NT2/D1 (cell line): Measurements from ENCODE around the gene CYFIP2.

Experiments
- DNase-seq: peaks from one replicate; pipeline ENCODE4 v3.0.0-alpha.2; 2011; ENCODE audit warnings: low read depth, low spot score
- H3K27me3 ChIP-seq: 2 replicates; pipeline ENCODE4 v1.6.0; 2011; ENCODE audit warnings: mild to moderate bottlenecking; ENCODE audit not compliant: insufficient read length, insufficient read depth
- H3K36me3 ChIP-seq: 2 replicates; pipeline ENCODE4 v1.6.1; 2011; ENCODE audit warnings: mild to moderate bottlenecking, low read length, mixed read lengths; ENCODE audit not compliant: insufficient read depth, insufficient read length
- H3K4me1 ChIP-seq: 2 replicates; pipeline ENCODE4 v1.5.1; 2011; ENCODE audit not compliant: insufficient read depth, insufficient read length
- H3K4me3 ChIP-seq: 2 replicates; pipeline ENCODE4 v1.5.1; 2011; ENCODE audit warnings: low read depth; ENCODE audit not compliant: insufficient read length
- H3K9ac ChIP-seq: 2 replicates; pipeline ENCODE4 v1.6.0; 2011; ENCODE audit warnings: low read depth; ENCODE audit not compliant: insufficient read length
- H3K9me3 ChIP-seq: 2 replicates; pipeline ENCODE4 v1.5.1; 2011; ENCODE audit warnings: mild to moderate bottlenecking, low read length; ENCODE audit not compliant: insufficient read depth
- SUZ12 ChIP-seq: IDR thresholded peaks from 2 replicates; pipeline ENCODE4 v1.6.1; 2011; ENCODE audit not compliant: insufficient read length, insufficient read depth; ENCODE audit errors: extremely low read depth
- YY1 ChIP-seq: IDR thresholded peaks from 2 replicates; pipeline ENCODE4 v1.6.1; 2011; ENCODE audit not compliant: insufficient read length, insufficient read depth
- ZNF274 ChIP-seq: IDR thresholded peaks from 2 replicates; pipeline ENCODE4 v1.6.1; 2011; ENCODE audit warnings: mild to moderate bottlenecking, low read depth, low read length

The CYFIP2 gene

GRCh38 chr5:157382996-157383800 lies 117.3 kb downstream of the CYFIP2 start:
- Histone ChIP-seq H3K36me3 (no peaks in the 10 kb centered on the region), H3K4me3 (no peak overlapping the region), H3K4me1 (no peaks in the 10 kb centered on the region), H3K9ac (no peak overlapping the region), H3K27me3 (no peaks in the 10 kb centered on the region), H3K9me3 (no peaks in the 10 kb centered on the region)
- TF ChIP-seq YY1 (no peak), SUZ12 (no peak), ZNF274 (no peak)
- DNase-seq = no peak

- TF ChIP-seq YY1 (no peak), ZNF274 (no peak), SUZ12 (no peak)
- peaks cover 3% of the 10 kb centered on the region for H3K36me3 ChIP-seq
- H3K27me3 ChIP-seq = no peaks in the 10 kb centered on the region
- peak; percentile 30 for DNase-seq
- no peak overlapping the region for H3K4me3 ChIP-seq
- H3K9me3 ChIP-seq = no peaks in the 10 kb centered on the region
- no peak overlapping the region for H3K9ac ChIP-seq
- no peaks in the 10 kb centered on the region for H3K4me1 ChIP-seq
Measured at GRCh38 chr5:157384971-157385709, 119.2 kb downstream of the CYFIP2 start.

- H3K9me3 ChIP-seq = no peaks in the 10 kb centered on the region
- no peak for DNase-seq
- no peak overlapping the region for H3K9ac ChIP-seq
- peaks cover 3% of the 10 kb centered on the region for H3K36me3 ChIP-seq
- peaks cover 6% of the 10 kb centered on the region for H3K4me1 ChIP-seq
- H3K27me3 ChIP-seq = no peaks in the 10 kb centered on the region
- no peak for TF ChIP-seq SUZ12
- TF ChIP-seq YY1 = no peak
- TF ChIP-seq ZNF274 = no peak
- no peak overlapping the region for H3K4me3 ChIP-seq
Measured at GRCh38 chr5:157387041-157387563, 121.2 kb downstream of the CYFIP2 start.

- no peaks in the 10 kb centered on the region for H3K27me3 ChIP-seq
- peaks cover 3% of the 10 kb centered on the region for H3K36me3 ChIP-seq
- no peaks in the 10 kb centered on the region for H3K9me3 ChIP-seq
- no peak for DNase-seq
- TF ChIP-seq SUZ12 (no peak), YY1 (no peak), ZNF274 (no peak)
- H3K4me3 ChIP-seq = no peak overlapping the region
- peaks cover 6% of the 10 kb centered on the region for H3K4me1 ChIP-seq
- H3K9ac ChIP-seq = no peak overlapping the region
Measured at GRCh38 chr5:157387683-157388093, 121.8 kb downstream of the CYFIP2 start.

- no peak overlapping the region for H3K4me3 ChIP-seq
- H3K36me3 ChIP-seq = peaks cover 7% of the 10 kb centered on the region
- TF ChIP-seq YY1 = no peak
- no peak for TF ChIP-seq SUZ12
- no peaks in the 10 kb centered on the region for H3K9me3 ChIP-seq
- no peak overlapping the region for H3K9ac ChIP-seq
- peaks cover 6% of the 10 kb centered on the region for H3K4me1 ChIP-seq
- no peaks in the 10 kb centered on the region for H3K27me3 ChIP-seq
- no peak for DNase-seq
Measured at GRCh38 chr5:157388111-157388710, 122.3 kb downstream of the CYFIP2 start.

- no peak for TF ChIP-seq ZNF274
- no peak for TF ChIP-seq YY1
- TF ChIP-seq SUZ12 = no peak
- H3K36me3 ChIP-seq = peaks cover 8% of the 10 kb centered on the region
- peaks cover 6% of the 10 kb centered on the region for H3K4me1 ChIP-seq
- DNase-seq = no peak
- no peaks in the 10 kb centered on the region for H3K27me3 ChIP-seq
- no peak overlapping the region for H3K4me3 ChIP-seq
- H3K9me3 ChIP-seq = no peaks in the 10 kb centered on the region
- no peak overlapping the region for H3K9ac ChIP-seq
Measured at GRCh38 chr5:157389103-157389502, 123.2 kb downstream of the CYFIP2 start.

GRCh38 chr5:157390133-157390532 lies 124.2 kb downstream of the CYFIP2 start:
- Histone ChIP-seq H3K4me1 (peaks cover 6% of the 10 kb centered on the region), H3K4me3 (no peak overlapping the region), H3K9ac (no peak overlapping the region), H3K27me3 (no peaks in the 10 kb centered on the region), H3K9me3 (no peaks in the 10 kb centered on the region), H3K36me3 (peaks cover 8% of the 10 kb centered on the region)
- no peak for DNase-seq
- TF ChIP-seq YY1 (no peak), ZNF274 (no peak), SUZ12 (no peak)
